ENCODE measurements around the gene FBN1. TPM values are rescaled to one million over a fixed set of nuclear protein-coding genes. Genes with fewer than 3 reads are reported as not detected.
A peak's percentile ranks its signal among the peaks of the same experiment; 100 is the strongest.

FBN1 gene
- total RNA-seq, 2 donors from 2014 or later: 5.5 to 5.9 TPM

- H3K27ac ChIP-seq (ENCODE audit: low read depth, low read length): no peak overlapping the region
These were observed 71.3 kb downstream of the FBN1 start for GRCh38 chr15:48574187-48574586.

GRCh38 chr15:48573780-48574179 is 71.7 kb downstream of the FBN1 start:
- no peak for DNase-seq
- 91 to 92% methylated on average over 4 of the region's 4 CpGs for WGBS, 2 experiments (ENCODE audit: insufficient coverage in 1 of 2, insufficient read length in 1 of 2)
- Histone ChIP-seq H3K9me3 (ENCODE audit: control insufficient read depth, low read length) (no peaks in the 10 kb centered on the region), H3K4me3 (ENCODE audit: low read length) (no peak overlapping the region), H3K27ac (ENCODE audit: low read depth, low read length) (no peak overlapping the region), H3K27me3 (ENCODE audit: control insufficient read depth, insufficient read depth, low read length, poor library complexity, severe bottlenecking) (no peaks in the 10 kb centered on the region), H3K36me3 (ENCODE audit: control insufficient read depth, insufficient read depth, low read length) (no peaks in the 10 kb centered on the region), H3K4me1 (ENCODE audit: control insufficient read depth, insufficient read depth, low read length) (no peaks in the 10 kb centered on the region), H3K9ac (ENCODE audit: extremely low read depth, low read length, poor library complexity, severe bottlenecking) (no peak overlapping the region)
- no peak overlapping the region for H3K27ac Mint-ChIP-seq
- peaks cover 5% of the 10 kb centered on the region for H3K4me1 Mint-ChIP-seq
- no peaks in the 10 kb centered on the region for H3K27me3 Mint-ChIP-seq (ENCODE audit: insufficient read depth)
- H3K9me3 Mint-ChIP-seq: no peaks in the 10 kb centered on the region
- H3K36me3 Mint-ChIP-seq (ENCODE audit: low read depth): no peaks in the 10 kb centered on the region
- TF ChIP-seq CTCF (conservative IDR thresholded peaks at IDR 0.05): no peak
- H3K4me3 Mint-ChIP-seq: no peak overlapping the region

More at GRCh38 chr15:48574187-48574586, 71.3 kb downstream of the FBN1 start:
- H3K4me3 ChIP-seq (ENCODE audit: low read length): no peak overlapping the region
- no peaks in the 10 kb centered on the region for H3K9me3 ChIP-seq (ENCODE audit: control insufficient read depth, low read length)
- no peak for TF ChIP-seq CTCF (conservative IDR thresholded peaks at IDR 0.05)
- H3K9ac ChIP-seq (ENCODE audit: extremely low read depth, low read length, poor library complexity, severe bottlenecking): no peak overlapping the region
- H3K4me1 ChIP-seq (ENCODE audit: control insufficient read depth, insufficient read depth, low read length): no peaks in the 10 kb centered on the region
- H3K36me3 Mint-ChIP-seq (ENCODE audit: low read depth): no peaks in the 10 kb centered on the region
- no peaks in the 10 kb centered on the region for H3K27me3 Mint-ChIP-seq (ENCODE audit: insufficient read depth)
- no peak overlapping the region for H3K27ac Mint-ChIP-seq
- H3K9me3 Mint-ChIP-seq: no peaks in the 10 kb centered on the region
- peaks cover 5% of the 10 kb centered on the region for H3K4me1 Mint-ChIP-seq
- H3K4me3 Mint-ChIP-seq: no peak overlapping the region
- DNase-seq: no peak
- H3K27me3 ChIP-seq (ENCODE audit: control insufficient read depth, insufficient read depth, low read length, poor library complexity, severe bottlenecking): no peaks in the 10 kb centered on the region
- H3K36me3 ChIP-seq (ENCODE audit: control insufficient read depth, insufficient read depth, low read length): no peaks in the 10 kb centered on the region

- whole genome bisulfite sequencing, 2 experiments (ENCODE audit: insufficient coverage in 1 of 2, insufficient read length in 1 of 2): 87 to 88% methylated on average over 5 of the region's 5 CpGs
- peaks cover 5% of the 10 kb centered on the region for H3K4me1 Mint-ChIP-seq
These were observed 72.7 kb downstream of the FBN1 start for GRCh38 chr15:48572823-48573222.

More at GRCh38 chr15:48572823-48573222, 72.7 kb downstream of the FBN1 start:
- Mint-ChIP-seq H3K36me3 (ENCODE audit: low read depth) (no peaks in the 10 kb centered on the region), H3K27me3 (ENCODE audit: insufficient read depth) (no peaks in the 10 kb centered on the region), H3K4me3 (no peak overlapping the region), H3K27ac (peak overlapping the region; percentile 37), H3K9me3 (no peaks in the 10 kb centered on the region)
- no peaks in the 10 kb centered on the region for H3K9me3 ChIP-seq (ENCODE audit: control insufficient read depth, low read length)
- H3K4me1 ChIP-seq (ENCODE audit: control insufficient read depth, insufficient read depth, low read length): no peaks in the 10 kb centered on the region
- H3K27ac ChIP-seq (ENCODE audit: low read depth, low read length): no peak overlapping the region
- no peak overlapping the region for H3K9ac ChIP-seq (ENCODE audit: extremely low read depth, low read length, poor library complexity, severe bottlenecking)
- DNase-seq: peak; percentile 52
- no peak for TF ChIP-seq CTCF (conservative IDR thresholded peaks at IDR 0.05)
- H3K4me3 ChIP-seq (ENCODE audit: low read length): no peak overlapping the region
- no peaks in the 10 kb centered on the region for H3K27me3 ChIP-seq (ENCODE audit: control insufficient read depth, insufficient read depth, low read length, poor library complexity, severe bottlenecking)
- H3K36me3 ChIP-seq (ENCODE audit: control insufficient read depth, insufficient read depth, low read length): no peaks in the 10 kb centered on the region
